Natural killer cell (primary cell): Measurements from ENCODE around the gene ALOXE3. TPM values are rescaled to one million over a fixed set of nuclear protein-coding genes. Genes with fewer than 3 reads are reported as not detected.

Source experiments
- ATAC-seq, 3 donors: fragments of 150-1000 bp in 2 of 3; fragments of 200-7000 bp in 1 of 3; cut with Tn5 transposase; 1 replicate in 1 of 3; 2 replicates in 2 of 3; pipeline ENCODE4 v1.10.0; 2021; ENCODE audit warnings: mild to moderate bottlenecking in 2 of 3, moderate library complexity in 2 of 3
- DNase-seq, 2 donors: peaks; one replicate each; pipeline versions ENCODE4 v3.0.0 to v3.0.0-alpha.2; 2013 to 2021; ENCODE audit warnings: mixed read lengths in 1 of 2
- H3K27ac ChIP-seq: one replicate; pipeline ENCODE4 v1.5.1; 2013; ENCODE audit warnings: mild to moderate bottlenecking, low read length
- H3K27me3 ChIP-seq: one replicate; pipeline ENCODE4 v1.6.1; 2013; ENCODE audit warnings: low read length; ENCODE audit not compliant: control insufficient read depth, insufficient read depth
- H3K36me3 ChIP-seq: one replicate; pipeline ENCODE4 v1.6.1; 2013; ENCODE audit warnings: low read length; ENCODE audit not compliant: control insufficient read depth, insufficient read depth
- H3K4me1 ChIP-seq: one replicate; pipeline ENCODE4 v1.6.1; 2013; ENCODE audit warnings: low read length; ENCODE audit not compliant: control insufficient read depth, insufficient read depth
- H3K4me3 ChIP-seq: one replicate; pipeline ENCODE4 v1.5.1; 2013; ENCODE audit warnings: low read length
- H3K9me3 ChIP-seq: one replicate; pipeline ENCODE4 v1.6.1; 2013; ENCODE audit warnings: low read length; ENCODE audit not compliant: control insufficient read depth, insufficient read depth
- H3K27ac Mint-ChIP-seq, 2 donors: one replicate each; pipeline ENCODE4 v1.8.0; 2022; ENCODE audit warnings: mild to moderate bottlenecking in 2 of 2, mixed read lengths in 2 of 2, moderate library complexity in 1 of 2
- H3K27me3 Mint-ChIP-seq, 2 donors: one replicate each; pipeline ENCODE4 v1.8.0; 2022; ENCODE audit warnings: low read depth in 2 of 2, mixed read lengths in 2 of 2
- H3K36me3 Mint-ChIP-seq: one replicate; pipeline ENCODE4 v1.8.0; 2022; ENCODE audit warnings: mixed read lengths
- H3K4me1 Mint-ChIP-seq, 2 donors: one replicate each; pipeline ENCODE4 v1.8.0; 2022; ENCODE audit warnings: mixed read lengths in 2 of 2
- H3K4me3 Mint-ChIP-seq: one replicate; pipeline ENCODE4 v1.8.0; 2022; ENCODE audit warnings: mild to moderate bottlenecking, moderate library complexity, mixed read lengths
- H3K9me3 Mint-ChIP-seq, 2 donors: one replicate each; pipeline ENCODE4 v1.8.0; 2022; ENCODE audit warnings: mixed read lengths in 2 of 2
- CTCF ChIP-seq: fragments of 200-600 bp; IDR thresholded peaks from one replicate; pipeline ENCODE4 v1.8.0; 2022; ENCODE audit warnings: antibody characterized with exemption
- WGBS: methylation state at CpG from one replicate; pipeline ENCODE4 v1.1.7; 2013; ENCODE audit warnings: missing lambda C conversion rate; ENCODE audit not compliant: insufficient coverage; 5-methylcytosine and 5-hydroxymethylcytosine counted together
- intact Hi-C: fragments of 100-400 bp; cut with micrococcal nuclease; formaldehyde crosslinking; loops from one replicate; pipeline ENCODE4 v1.14.2; 2022
- total RNA-seq, 4 donors: library from RNA; stranded (reverse); fragments of 120-200 nt in 1 of 4; gene quantifications; one replicate each; pipeline versions ENCODE4 v1.2.3 to v1.2.4, GENCODE V29; 2013 to 2022

Gene ALOXE3
- total RNA-seq, 3 donors from 2014 or later (not counting 1 experiment from before 2014, with no cell fraction given) = not detected

GRCh38 chr17:8056976-8057625, 61.2 kb downstream of the ALOXE3 start:
- Mint-ChIP-seq H3K36me3 (no peaks in the 10 kb centered on the region), H3K27ac (peak overlapping the region in 1 of 2 donors; percentile 52), H3K9me3 (no peaks in the 10 kb centered on the region), H3K27me3 (peaks cover 13 to 35% of the 10 kb centered on the region in 2 donors), H3K4me1 (peaks cover 23 to 36% of the 10 kb centered on the region in 2 donors), H3K4me3 (peak overlapping the region; percentile 66)
- H3K9me3 ChIP-seq = no peaks in the 10 kb centered on the region
- peaks cover 30% of the 10 kb centered on the region for H3K4me1 ChIP-seq
- TF ChIP-seq CTCF = no peak
- H3K27me3 ChIP-seq = peaks cover 5% of the 10 kb centered on the region
- ATAC-seq (no peak), DNase-seq (no peak)
- no peak overlapping the region for H3K27ac ChIP-seq
- no peaks in the 10 kb centered on the region for H3K36me3 ChIP-seq
- H3K4me3 ChIP-seq = no peak overlapping the region
- 81% methylated on average over 17 of the region's 17 CpGs for WGBS
- intact Hi-C loops = loop anchor here (1.0 to 5.0 kb wide), 7 partner anchors 16 to 314 kb away; no protein-coding TSS in a partner anchor

GRCh38 chr17:8056232-8056975, 61.9 kb downstream of the ALOXE3 start:
- no peak for TF ChIP-seq CTCF
- ATAC-seq (peak; percentile 69 to 79 (median 77)), DNase-seq (peak; percentile 37 to 60)
- no peaks in the 10 kb centered on the region for H3K9me3 ChIP-seq
- 20% methylated on average over 14 of the region's 14 CpGs for WGBS
- H3K4me1 ChIP-seq = peaks cover 30% of the 10 kb centered on the region
- peak overlapping the region; percentile 52 to 80 for H3K27ac Mint-ChIP-seq
- peaks cover 5% of the 10 kb centered on the region for H3K27me3 ChIP-seq
- peak overlapping the region; percentile 66 for H3K4me3 Mint-ChIP-seq
- no peak overlapping the region for H3K4me3 ChIP-seq
- no peaks in the 10 kb centered on the region for H3K36me3 ChIP-seq
- H3K27ac ChIP-seq = peak overlapping the region; percentile 54
- no peaks in the 10 kb centered on the region for H3K9me3 Mint-ChIP-seq
- H3K27me3 Mint-ChIP-seq = peaks cover 8 to 28% of the 10 kb centered on the region in 2 donors
- H3K4me1 Mint-ChIP-seq = peaks cover 23 to 36% of the 10 kb centered on the region in 2 donors
- H3K36me3 Mint-ChIP-seq = no peaks in the 10 kb centered on the region
- intact Hi-C loops = loop anchor here (2.0 to 5.0 kb wide), 4 partner anchors 16 to 234 kb away; no protein-coding TSS in a partner anchor

GRCh38 chr17:8055851-8056231, 62.5 kb downstream of the ALOXE3 start:
- Histone ChIP-seq H3K27ac (peak overlapping the region; percentile 54), H3K4me3 (no peak overlapping the region), H3K27me3 (peaks cover 5% of the 10 kb centered on the region), H3K36me3 (no peaks in the 10 kb centered on the region), H3K4me1 (peaks cover 30% of the 10 kb centered on the region), H3K9me3 (no peaks in the 10 kb centered on the region)
- Mint-ChIP-seq H3K9me3 (no peaks in the 10 kb centered on the region), H3K36me3 (no peaks in the 10 kb centered on the region), H3K27ac (peak overlapping the region; percentile 52 to 80), H3K4me3 (peak overlapping the region; percentile 66), H3K27me3 (peaks cover 8 to 23% of the 10 kb centered on the region in 2 donors), H3K4me1 (peaks cover 23 to 36% of the 10 kb centered on the region in 2 donors)
- ATAC-seq (no peak), DNase-seq (no peak)
- TF ChIP-seq CTCF = no peak
- 65% methylated on average over 2 of the region's 3 CpGs for WGBS
- intact Hi-C loops = loop anchor here (2.0 to 5.0 kb wide), 4 partner anchors 17 to 234 kb away; no protein-coding TSS in a partner anchor
